WI38 (cell line): ENCODE results near the gene GUCA2B.

Experiments
- H3K4me3 ChIP-seq: 2 replicates; pipeline ENCODE4 v1.5.1; 2011; ENCODE audit warnings: low read depth, mild to moderate bottlenecking, control low read depth, low read length
- TF ChIP-seq, protein P1 (sequence below): IDR thresholded peaks from 2 replicates; pipeline ENCODE4 v1.5.1; 2012; ENCODE audit warnings: low read depth, mild to moderate bottlenecking, control low read depth, low read length

GUCA2B gene

DNA sequence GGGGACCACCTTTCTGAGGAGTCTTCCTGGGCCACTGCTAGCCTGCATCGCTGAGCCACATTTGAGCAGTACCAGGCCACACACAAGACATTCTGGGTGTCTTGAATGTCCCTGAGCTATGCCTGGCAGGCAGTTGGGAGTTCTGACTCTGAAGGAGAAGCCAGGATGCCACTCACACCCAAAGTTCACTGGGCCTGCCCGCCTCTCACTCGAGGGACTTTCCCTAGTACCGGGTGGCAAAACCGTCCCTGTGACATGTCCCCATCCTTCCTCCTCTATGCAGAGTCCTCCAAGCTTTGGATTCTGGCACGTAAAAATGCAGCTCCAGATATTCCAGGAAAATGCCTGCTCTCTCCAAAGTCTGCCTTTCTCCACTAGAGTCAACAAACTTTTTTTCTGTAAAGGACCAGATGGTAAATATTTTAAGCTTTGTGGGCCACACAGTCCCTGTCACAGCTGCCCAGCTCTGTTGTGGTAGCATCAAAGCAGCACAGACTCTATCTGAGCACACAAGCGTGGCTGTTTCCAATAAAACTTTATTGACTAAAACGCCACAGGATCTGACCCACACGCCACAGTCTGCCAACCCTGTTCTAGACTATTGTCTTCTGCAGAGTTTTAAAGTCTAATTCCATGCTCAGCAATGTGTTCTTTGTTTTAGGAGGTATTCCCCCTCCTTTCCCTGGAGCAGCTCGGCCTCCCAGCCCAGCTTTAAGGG is 19.2 kb upstream of the GUCA2B start:
- TF ChIP-seq, protein P1, sequence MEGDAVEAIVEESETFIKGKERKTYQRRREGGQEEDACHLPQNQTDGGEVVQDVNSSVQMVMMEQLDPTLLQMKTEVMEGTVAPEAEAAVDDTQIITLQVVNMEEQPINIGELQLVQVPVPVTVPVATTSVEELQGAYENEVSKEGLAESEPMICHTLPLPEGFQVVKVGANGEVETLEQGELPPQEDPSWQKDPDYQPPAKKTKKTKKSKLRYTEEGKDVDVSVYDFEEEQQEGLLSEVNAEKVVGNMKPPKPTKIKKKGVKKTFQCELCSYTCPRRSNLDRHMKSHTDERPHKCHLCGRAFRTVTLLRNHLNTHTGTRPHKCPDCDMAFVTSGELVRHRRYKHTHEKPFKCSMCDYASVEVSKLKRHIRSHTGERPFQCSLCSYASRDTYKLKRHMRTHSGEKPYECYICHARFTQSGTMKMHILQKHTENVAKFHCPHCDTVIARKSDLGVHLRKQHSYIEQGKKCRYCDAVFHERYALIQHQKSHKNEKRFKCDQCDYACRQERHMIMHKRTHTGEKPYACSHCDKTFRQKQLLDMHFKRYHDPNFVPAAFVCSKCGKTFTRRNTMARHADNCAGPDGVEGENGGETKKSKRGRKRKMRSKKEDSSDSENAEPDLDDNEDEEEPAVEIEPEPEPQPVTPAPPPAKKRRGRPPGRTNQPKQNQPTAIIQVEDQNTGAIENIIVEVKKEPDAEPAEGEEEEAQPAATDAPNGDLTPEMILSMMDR, result no peak
- no peak overlapping the region for H3K4me3 ChIP-seq

DNA sequence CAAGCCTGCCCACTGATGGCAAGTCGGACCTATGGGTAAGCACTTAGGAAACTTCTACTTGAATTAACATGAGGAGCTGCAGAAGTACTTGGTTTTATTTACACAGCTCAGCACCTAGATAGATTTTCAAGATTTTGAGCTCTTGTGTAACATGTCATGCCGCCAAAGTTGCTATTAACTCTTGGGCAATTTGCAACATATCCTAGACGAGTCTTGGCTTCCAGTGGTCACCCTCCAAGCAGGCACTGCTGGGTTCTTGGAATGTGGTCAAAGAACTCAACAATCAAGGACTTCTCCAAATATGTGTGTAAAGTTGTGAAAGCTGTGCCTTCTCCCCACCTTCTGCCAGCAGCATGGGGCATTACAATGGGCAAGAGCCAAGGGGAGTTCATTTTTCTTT is 17.8 kb upstream of the GUCA2B start:
- TF ChIP-seq, protein P1, result no peak

DNA sequence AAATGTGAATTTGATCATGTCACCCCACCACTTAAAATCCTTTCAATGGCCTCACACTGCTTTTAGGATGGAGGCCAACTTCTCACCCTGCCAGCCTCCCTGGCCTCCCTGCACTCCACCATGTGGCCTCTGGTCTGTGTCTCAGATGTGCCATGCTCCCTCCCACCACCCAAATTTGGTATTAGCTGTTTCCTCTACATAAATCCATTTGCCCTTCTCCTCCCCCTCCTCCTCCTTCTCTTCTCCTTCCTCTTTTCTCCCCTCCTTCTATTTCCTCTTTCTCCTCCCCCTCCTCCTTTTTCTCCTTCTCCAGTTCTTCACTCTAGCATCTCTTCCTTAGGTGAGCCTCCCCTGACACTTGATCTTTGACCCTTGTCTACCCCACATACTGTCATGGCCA is 16.7 kb upstream of the GUCA2B start:
- TF ChIP-seq, protein P1, result no peak
- no peak overlapping the region for H3K4me3 ChIP-seq

More for the DNA sequence above, 17.8 kb upstream of the GUCA2B start:
- no peak overlapping the region for H3K4me3 ChIP-seq

DNA sequence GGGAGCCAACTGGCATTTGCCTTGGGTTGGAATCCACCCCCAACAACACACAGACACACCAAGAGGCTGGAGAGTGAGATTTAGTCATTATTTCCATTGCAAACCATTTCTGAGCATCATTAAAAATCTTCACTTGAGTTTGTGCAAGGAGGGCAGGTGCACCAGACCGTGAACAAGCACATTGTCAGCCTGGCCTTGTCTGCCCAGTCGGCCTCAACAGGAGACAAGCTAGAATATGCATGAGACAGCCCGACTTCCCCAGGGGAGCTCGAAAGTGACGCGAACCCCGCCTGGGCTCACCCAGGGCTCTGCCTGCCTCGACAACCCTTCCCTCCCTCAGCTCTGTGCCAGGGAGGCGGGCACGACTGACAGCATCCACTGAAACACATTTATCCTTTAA is 15.4 kb upstream of the GUCA2B start:
- TF ChIP-seq, protein P1, result no peak
- no peak overlapping the region for H3K4me3 ChIP-seq

DNA sequence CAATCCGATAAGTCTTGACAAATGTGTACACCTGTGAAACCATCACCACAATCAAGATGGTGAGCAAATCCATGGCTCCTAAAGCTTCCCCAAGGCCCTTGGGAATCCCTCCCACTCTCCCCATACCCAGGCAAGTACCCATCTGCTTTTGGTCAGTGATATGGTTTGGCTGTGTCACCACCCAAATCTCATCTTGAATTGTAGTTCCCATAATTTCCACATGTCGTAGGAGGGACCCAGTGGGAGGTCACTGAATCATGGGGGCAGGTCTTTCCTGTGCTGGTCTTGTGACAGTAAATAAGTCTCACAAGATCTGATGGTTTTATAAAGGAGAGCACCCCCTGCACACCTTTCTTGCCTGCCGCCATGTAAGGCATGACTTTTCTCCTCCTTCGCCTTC is 14.6 kb upstream of the GUCA2B start:
- no peak overlapping the region for H3K4me3 ChIP-seq
- TF ChIP-seq, protein P1, result no peak

DNA sequence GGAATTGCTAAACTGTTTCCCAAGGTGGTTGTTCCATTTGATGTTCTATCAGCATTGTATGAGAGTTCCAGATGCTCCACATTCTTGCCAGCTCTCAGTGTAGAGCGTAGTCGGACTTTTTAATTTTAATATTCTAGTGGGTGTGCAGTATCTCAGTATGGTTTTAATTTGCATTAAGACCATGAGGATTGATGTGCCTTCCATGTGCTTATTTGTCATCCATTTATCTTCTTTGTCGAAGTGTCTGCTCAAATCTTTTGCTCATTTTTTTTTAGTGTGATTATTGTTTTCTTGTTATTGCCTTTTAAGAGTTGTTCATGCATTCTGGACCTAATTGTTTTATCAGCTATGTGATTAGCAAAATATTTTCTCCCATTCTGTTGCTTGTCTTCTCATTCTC is 13.8 kb upstream of the GUCA2B start:
- H3K4me3 ChIP-seq, result no peak overlapping the region
- TF ChIP-seq, protein P1, result no peak

DNA sequence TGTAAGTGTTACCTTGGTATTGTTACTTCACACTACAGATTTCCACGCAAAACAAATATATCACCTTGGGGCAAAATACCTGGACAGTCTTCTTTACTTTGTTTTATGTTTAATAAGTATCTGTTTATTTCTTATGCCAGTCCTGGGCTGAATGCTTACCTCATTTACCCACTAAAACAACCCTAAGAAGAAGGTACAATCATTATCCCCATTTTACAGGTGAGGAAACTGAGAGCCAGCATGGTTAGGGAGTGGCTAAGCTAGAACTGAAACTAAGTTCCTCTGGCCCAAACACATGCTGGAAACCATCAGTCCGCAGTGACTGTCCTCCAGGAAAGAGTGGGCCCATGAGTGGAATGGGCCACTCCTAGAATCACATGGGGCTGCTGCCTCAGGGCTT is 13.0 kb upstream of the GUCA2B start:
- TF ChIP-seq, protein P1, result no peak
- H3K4me3 ChIP-seq, result no peak overlapping the region
